HL-60 (cell line): ENCODE results near the gene GYG1.

Source experiments
- SPI1 ChIP-seq: IDR thresholded peaks from 2 replicates; pipeline ENCODE4 v1.6.1; 2012; ENCODE audit warnings: low read depth, mild to moderate bottlenecking, borderline replicate concordance
- TF ChIP-seq, protein P1 (sequence below): IDR thresholded peaks from one replicate; pipeline ENCODE4 v1.5.1; 2011; ENCODE audit warnings: low read length, control low read depth, inconsistent platforms; ENCODE audit not compliant: insufficient read depth

DNA sequence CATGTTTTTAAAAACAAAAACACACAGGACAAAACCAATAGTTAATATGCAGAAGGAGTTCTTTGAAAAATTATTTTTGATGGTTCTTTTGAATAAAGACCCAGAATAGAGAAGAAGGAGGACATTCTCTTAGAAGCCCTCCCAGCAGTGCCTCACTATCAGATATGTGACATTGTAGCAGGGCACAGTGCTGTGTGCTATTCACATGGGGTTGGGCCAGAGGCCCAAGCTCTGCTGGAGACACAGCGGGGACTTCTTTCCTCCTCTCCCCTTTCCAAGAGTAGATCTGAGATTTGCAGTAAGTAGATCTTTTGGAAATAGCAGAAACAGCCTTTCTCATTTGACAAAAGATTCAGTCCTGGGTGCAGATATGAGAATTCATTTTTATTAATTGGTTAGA, 6.3 kb downstream of the GYG1 start:
- no peak for TF ChIP-seq SPI1
- TF ChIP-seq, protein P1, sequence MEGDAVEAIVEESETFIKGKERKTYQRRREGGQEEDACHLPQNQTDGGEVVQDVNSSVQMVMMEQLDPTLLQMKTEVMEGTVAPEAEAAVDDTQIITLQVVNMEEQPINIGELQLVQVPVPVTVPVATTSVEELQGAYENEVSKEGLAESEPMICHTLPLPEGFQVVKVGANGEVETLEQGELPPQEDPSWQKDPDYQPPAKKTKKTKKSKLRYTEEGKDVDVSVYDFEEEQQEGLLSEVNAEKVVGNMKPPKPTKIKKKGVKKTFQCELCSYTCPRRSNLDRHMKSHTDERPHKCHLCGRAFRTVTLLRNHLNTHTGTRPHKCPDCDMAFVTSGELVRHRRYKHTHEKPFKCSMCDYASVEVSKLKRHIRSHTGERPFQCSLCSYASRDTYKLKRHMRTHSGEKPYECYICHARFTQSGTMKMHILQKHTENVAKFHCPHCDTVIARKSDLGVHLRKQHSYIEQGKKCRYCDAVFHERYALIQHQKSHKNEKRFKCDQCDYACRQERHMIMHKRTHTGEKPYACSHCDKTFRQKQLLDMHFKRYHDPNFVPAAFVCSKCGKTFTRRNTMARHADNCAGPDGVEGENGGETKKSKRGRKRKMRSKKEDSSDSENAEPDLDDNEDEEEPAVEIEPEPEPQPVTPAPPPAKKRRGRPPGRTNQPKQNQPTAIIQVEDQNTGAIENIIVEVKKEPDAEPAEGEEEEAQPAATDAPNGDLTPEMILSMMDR, result no peak
